Activated T-cell treated with anti-CD3 and anti-CD28 coated beads, Interleukin-2, amount 50 U/mL, for 72 hours (primary cell): ENCODE measurements around the gene DENND1B. TPM values are rescaled to one million over a fixed set of nuclear protein-coding genes. Genes with fewer than 3 reads are reported as not detected.
"Not testable (repeated sequence)": the region's sequence is repeated elsewhere in the genome, so short reads cannot be mapped to it uniquely, and the experiment has no call there.

ENCODE experiments used
- ATAC-seq, 2 donors: fragments of 150-1000 bp; cut with Tn5 transposase; replicated peaks in 1 of 2; 2 replicates each; pipeline ENCODE4 v1.10.0; 2021; ENCODE audit warnings: moderate library complexity in 2 of 2, mild to moderate bottlenecking in 1 of 2
- DNase-seq, 2 donors: peaks; one replicate each; pipeline ENCODE4 v3.0.0; 2021 to 2022; ENCODE audit warnings: mixed read lengths in 1 of 2
- H3K27ac Mint-ChIP-seq: one replicate; pipeline ENCODE4 v1.8.0; 2022; ENCODE audit warnings: mild to moderate bottlenecking, moderate library complexity, mixed read lengths
- H3K27me3 Mint-ChIP-seq: one replicate; pipeline ENCODE4 v1.8.0; 2022; ENCODE audit warnings: low read depth, mixed read lengths
- H3K36me3 Mint-ChIP-seq, 2 donors: one replicate each; pipeline ENCODE4 v1.8.0; 2022; ENCODE audit warnings: mixed read lengths in 2 of 2, mild to moderate bottlenecking in 1 of 2; ENCODE audit not compliant: insufficient read depth in 2 of 2
- H3K4me1 Mint-ChIP-seq: one replicate; pipeline ENCODE4 v1.8.0; 2022; ENCODE audit warnings: low read depth, mixed read lengths
- H3K4me3 Mint-ChIP-seq, 2 donors: one replicate each; pipeline ENCODE4 v1.8.0; 2022; ENCODE audit warnings: mild to moderate bottlenecking in 2 of 2, mixed read lengths in 2 of 2, moderate library complexity in 2 of 2
- H3K9me3 Mint-ChIP-seq, 2 donors: one replicate each; pipeline ENCODE4 v1.8.0; 2022; ENCODE audit warnings: mixed read lengths in 2 of 2
- total RNA-seq, 2 donors: library from RNA; stranded (reverse); gene quantifications; one replicate each; pipeline ENCODE4 v1.2.3, GENCODE V29; 2022

The DENND1B gene
- total RNA-seq, 2 donors from 2014 or later: 17.7 to 19.9 TPM

DNA sequence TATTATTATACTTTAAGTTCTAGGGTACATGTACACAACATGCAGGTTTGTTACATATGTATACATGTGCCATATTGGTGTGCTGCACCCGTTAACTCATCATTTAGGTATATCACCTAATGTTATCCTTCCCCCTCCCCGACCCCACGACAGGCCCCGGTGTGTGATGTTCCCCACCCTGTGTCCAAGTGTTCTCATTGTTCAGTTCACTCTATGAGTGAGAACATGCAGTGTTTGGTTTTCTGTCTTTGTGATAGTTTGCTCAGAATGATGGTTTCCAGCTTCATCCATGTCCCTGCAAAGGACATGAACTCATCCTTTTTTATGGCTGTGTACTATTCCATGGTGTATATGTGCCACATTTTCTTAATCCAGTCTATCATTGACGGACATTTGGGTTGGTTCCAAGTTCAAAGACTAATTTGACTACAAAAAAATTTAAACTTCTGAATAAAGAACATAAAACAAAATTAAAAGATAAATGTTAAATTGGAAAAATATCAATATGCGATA lies 22.6 kb downstream of the DENND1B start:
- not testable (repeated sequence) for H3K9me3 Mint-ChIP-seq, DNase-seq, H3K4me3 Mint-ChIP-seq, ATAC-seq, H3K27me3 Mint-ChIP-seq, H3K27ac Mint-ChIP-seq, H3K36me3 Mint-ChIP-seq
- H3K4me1 Mint-ChIP-seq: peaks cover 22% of the 10 kb centered on the region

DNA sequence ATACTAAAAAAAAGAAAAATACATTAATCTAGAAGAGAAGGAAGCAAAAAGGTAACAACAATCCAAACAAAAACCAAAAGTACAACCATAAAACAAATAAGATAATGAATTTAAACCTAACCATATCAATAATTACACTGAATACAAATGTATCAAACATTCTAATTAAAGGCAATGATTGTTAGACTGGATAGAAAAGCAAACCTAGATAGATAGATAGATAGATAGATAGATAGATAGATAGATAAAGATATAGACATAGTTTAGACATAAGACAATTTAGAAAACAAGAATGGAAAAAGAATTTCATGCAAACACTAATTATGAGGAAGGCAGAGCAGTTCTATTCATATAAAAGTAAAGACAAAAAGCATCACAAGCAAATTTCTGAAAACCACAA lies 24.9 kb downstream of the DENND1B start:
- H3K27me3 Mint-ChIP-seq: no peaks in the 10 kb centered on the region
- peaks cover 27% of the 10 kb centered on the region for H3K4me1 Mint-ChIP-seq
- no peaks in the 10 kb centered on the region for H3K9me3 Mint-ChIP-seq
- no peak overlapping the region for H3K4me3 Mint-ChIP-seq
- no peak overlapping the region for H3K27ac Mint-ChIP-seq
- DNase-seq (no peak), ATAC-seq (no peak)
- peaks cover 3 to 7% of the 10 kb centered on the region in 2 donors for H3K36me3 Mint-ChIP-seq

DNA sequence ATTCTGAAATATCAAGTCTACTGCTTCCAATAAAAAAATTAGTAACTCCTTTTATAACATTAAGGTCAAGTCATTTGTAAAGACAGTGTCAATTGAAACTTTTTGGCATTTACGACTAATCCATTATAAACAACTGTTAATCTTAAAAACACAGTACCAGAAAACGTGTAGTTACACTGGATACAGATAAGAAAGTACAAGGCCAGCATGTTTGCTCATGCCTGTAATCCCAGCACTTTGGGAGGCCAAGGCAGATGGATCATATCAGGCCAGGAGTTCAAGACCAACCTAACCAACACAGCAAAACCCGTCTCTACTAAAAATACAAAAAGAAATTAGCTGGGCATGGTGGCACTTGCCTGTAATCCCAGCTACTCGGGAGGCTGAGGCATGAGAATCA lies 29.4 kb downstream of the DENND1B start:
- ATAC-seq (no peak), DNase-seq (no peak)
- no peak overlapping the region for H3K4me3 Mint-ChIP-seq
- H3K36me3 Mint-ChIP-seq: peaks cover 0 to 7% of the 10 kb centered on the region in 2 donors
- peaks cover 30% of the 10 kb centered on the region for H3K4me1 Mint-ChIP-seq
- H3K9me3 Mint-ChIP-seq: no peaks in the 10 kb centered on the region
- no peaks in the 10 kb centered on the region for H3K27me3 Mint-ChIP-seq
- no peak overlapping the region for H3K27ac Mint-ChIP-seq

DNA sequence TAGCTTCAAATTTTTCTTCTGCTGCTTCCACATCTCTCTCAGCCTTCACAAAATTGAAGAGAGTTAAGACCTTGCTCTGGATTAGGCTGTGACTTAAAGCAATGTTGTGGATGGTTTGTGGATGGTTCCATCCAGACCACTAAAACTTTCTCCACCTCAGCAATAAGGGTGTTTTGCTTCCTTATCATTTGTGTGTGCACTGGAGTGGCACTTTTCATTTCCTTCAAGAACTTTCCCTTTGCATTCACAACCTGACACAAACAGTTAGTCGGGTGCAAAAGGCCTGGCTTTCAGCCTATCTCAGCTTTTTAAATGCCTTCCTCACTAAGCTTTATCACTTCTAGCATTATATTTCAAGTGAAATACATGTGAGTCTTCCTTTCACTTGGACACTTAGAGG lies 30.3 kb downstream of the DENND1B start:
- Mint-ChIP-seq H3K36me3 (peaks cover 0 to 7% of the 10 kb centered on the region in 2 donors), H3K27ac (no peak overlapping the region), H3K4me1 (peaks cover 25% of the 10 kb centered on the region), H3K4me3 (no peak overlapping the region), H3K9me3 (no peaks in the 10 kb centered on the region), H3K27me3 (no peaks in the 10 kb centered on the region)
- ATAC-seq: no peak
- DNase-seq: no peak

DNA sequence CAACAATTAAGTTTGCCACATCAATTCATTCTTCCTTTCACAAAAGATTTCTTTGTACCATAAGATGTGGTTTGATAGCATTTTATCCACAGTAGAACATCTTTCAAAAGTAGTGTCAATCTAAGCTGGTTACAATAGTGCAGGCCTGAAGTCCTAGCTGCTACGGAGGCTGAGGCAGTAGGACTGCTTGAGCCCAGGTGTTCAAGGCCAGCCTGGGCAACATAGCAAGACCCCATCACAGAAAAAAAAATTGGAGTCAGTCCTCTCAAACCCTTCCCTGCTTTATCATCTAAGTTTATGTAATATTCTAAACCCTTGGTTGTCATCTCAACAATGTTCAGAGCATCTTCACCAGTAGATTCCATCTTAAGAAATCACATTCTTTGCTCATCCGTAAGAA lies 31.7 kb downstream of the DENND1B start:
- H3K27ac Mint-ChIP-seq: no peak overlapping the region
- no peak for ATAC-seq
- peaks cover 0 to 7% of the 10 kb centered on the region in 2 donors for H3K36me3 Mint-ChIP-seq
- DNase-seq: no peak
- H3K4me1 Mint-ChIP-seq: peaks cover 23% of the 10 kb centered on the region
- H3K4me3 Mint-ChIP-seq: no peak overlapping the region
- no peaks in the 10 kb centered on the region for H3K27me3 Mint-ChIP-seq
- no peaks in the 10 kb centered on the region for H3K9me3 Mint-ChIP-seq

DNA sequence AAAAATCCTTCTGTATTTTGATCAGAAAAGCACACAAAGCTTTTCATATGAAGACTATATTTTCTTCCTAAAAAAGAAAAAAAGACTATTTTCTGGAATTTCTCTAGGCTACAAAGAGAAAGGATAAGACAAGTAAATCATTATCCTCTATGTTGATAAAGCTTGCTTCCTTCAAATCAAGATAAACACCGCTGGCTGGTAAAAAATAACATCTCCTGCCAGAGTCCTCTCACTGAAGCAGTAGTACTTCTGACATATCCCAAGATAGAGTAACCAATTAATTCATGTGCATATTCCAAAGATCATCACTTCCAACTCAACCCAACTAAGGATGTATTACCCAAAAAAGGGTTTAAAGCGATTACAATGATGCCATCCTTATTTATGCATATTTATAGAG lies 34.3 kb downstream of the DENND1B start:
- Mint-ChIP-seq H3K36me3 (peaks cover 0 to 2% of the 10 kb centered on the region in 2 donors), H3K4me3 (no peak overlapping the region), H3K4me1 (peaks cover 32% of the 10 kb centered on the region), H3K9me3 (peaks cover 0 to 1% of the 10 kb centered on the region in 2 donors), H3K27me3 (no peaks in the 10 kb centered on the region), H3K27ac (no peak overlapping the region)
- DNase-seq (no peak), ATAC-seq (no peak)

DNA sequence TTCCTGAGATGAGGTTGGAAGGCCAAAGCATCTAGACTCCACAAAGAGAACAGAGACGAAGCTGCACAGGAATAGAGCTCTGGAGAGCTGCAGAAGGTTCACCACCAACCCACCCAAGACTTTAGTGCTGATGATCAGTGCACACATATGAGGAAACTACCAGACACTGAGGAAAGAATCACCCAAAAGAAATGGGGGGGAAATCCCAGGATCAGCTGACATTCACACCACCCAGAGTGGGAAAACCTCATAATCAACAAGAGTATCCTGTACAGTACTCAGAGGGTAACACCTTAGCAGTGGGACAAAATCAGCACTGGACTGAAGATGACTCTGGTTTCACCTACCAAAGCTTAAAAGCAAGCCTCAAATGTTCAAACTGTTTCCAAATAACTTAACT lies 36.4 kb downstream of the DENND1B start:
- Mint-ChIP-seq H3K27ac (no peak overlapping the region), H3K27me3 (no peaks in the 10 kb centered on the region), H3K36me3 (peaks cover 0 to 4% of the 10 kb centered on the region in 2 donors), H3K4me3 (no peak overlapping the region), H3K9me3 (peaks cover 0 to 1% of the 10 kb centered on the region in 2 donors), H3K4me1 (peaks cover 24% of the 10 kb centered on the region)
- ATAC-seq (no peak), DNase-seq (no peak)

DNA sequence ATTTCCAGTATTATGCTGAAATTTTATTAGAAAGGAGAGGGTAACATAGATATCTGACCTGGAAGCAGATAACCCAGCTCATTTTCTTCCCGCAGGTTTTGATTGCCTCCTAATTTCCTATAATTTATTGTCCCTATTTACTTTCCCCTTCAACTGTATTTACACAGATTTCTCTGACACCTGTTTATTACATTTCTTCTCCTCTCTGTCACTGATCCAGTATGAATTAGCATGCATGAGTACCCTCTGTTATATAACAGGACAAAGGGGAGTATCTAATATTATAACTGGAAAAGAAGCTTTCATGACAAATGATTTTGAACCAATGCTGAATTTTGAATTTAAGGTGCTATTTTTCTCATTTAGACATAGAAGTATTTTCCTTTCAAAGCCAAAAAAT lies 37.4 kb downstream of the DENND1B start:
- ATAC-seq (no peak), DNase-seq (no peak)
- no peak overlapping the region for H3K4me3 Mint-ChIP-seq
- H3K4me1 Mint-ChIP-seq: peaks cover 24% of the 10 kb centered on the region
- peaks cover 0 to 1% of the 10 kb centered on the region in 2 donors for H3K9me3 Mint-ChIP-seq
- H3K36me3 Mint-ChIP-seq: peaks cover 0 to 4% of the 10 kb centered on the region in 2 donors
- no peaks in the 10 kb centered on the region for H3K27me3 Mint-ChIP-seq
- no peak overlapping the region for H3K27ac Mint-ChIP-seq

DNA sequence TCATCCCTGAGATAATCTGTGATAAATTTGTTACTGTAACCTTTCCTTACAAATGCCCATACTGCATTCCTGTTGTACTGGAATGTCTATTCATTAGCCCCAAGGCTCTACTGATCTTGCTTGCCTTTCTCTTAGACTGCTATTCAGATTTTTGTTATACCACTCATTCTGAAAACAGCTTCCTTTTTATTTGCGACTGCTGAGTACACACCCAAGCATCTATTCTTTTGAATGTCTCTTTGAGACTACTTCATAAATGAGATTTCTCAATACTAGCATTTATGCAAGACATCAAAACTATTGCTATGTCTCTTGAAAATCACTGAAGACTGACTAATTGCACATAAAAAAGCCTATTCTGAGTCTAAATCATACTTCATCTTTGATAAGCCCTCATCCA lies 38.6 kb downstream of the DENND1B start:
- Mint-ChIP-seq H3K4me3 (no peak overlapping the region), H3K36me3 (peaks cover 0 to 4% of the 10 kb centered on the region in 2 donors), H3K9me3 (peaks cover 0 to 1% of the 10 kb centered on the region in 2 donors), H3K27me3 (no peaks in the 10 kb centered on the region), H3K4me1 (peaks cover 24% of the 10 kb centered on the region), H3K27ac (no peak overlapping the region)
- no peak for ATAC-seq
- no peak for DNase-seq

DNA sequence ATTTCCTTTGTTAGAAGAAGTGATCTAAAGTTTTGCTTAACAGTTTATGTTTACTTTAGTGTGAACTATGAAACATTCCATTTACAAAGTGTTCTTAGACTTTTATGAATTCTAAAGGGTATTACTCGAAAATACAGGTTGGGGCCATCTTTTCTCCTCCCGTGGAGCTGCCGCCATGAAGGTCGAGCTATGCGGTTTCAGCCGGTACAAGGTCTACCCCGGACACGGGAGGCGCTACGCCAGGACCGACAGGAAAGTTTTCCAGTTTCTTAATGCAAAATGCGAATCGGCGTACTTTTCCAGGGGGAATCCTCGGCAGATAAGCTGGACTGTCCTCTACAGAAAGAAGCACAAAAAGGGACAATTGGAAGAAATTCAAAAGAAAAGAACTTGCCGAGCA lies 39.8 kb downstream of the DENND1B start:
- ATAC-seq (no peak), DNase-seq (no peak)
- H3K9me3 Mint-ChIP-seq: peaks cover 0 to 1% of the 10 kb centered on the region in 2 donors
- no peak overlapping the region for H3K27ac Mint-ChIP-seq
- no peak overlapping the region for H3K4me3 Mint-ChIP-seq
- H3K4me1 Mint-ChIP-seq: peaks cover 24% of the 10 kb centered on the region
- H3K36me3 Mint-ChIP-seq: peaks cover 4 to 5% of the 10 kb centered on the region in 2 donors
- no peaks in the 10 kb centered on the region for H3K27me3 Mint-ChIP-seq

DNA sequence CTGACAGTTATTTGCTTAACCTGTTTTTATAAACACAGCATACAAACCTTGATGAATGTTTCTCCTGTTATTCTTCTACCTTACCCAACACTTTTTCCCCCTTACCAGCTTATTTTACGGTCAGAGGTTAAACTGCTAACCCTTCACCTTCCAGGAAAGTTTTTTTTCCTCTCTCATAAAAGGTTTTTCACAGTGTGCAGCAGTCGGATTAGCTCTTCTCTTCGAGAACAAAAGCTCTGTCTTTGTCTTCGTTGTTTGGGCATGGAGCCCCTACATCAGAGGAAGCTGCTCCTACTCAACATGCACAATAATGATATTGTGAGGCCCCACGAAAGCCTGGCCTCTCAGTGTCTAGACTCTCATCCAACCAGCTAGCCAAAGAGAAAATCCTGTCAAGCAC lies 42.0 kb downstream of the DENND1B start:
- DNase-seq: no peak
- Mint-ChIP-seq H3K4me1 (peaks cover 10% of the 10 kb centered on the region), H3K4me3 (no peak overlapping the region), H3K27ac (no peak overlapping the region), H3K36me3 (peaks cover 6 to 12% of the 10 kb centered on the region in 2 donors), H3K9me3 (peaks cover 5 to 8% of the 10 kb centered on the region in 2 donors), H3K27me3 (no peaks in the 10 kb centered on the region)
- ATAC-seq: no peak

DNA sequence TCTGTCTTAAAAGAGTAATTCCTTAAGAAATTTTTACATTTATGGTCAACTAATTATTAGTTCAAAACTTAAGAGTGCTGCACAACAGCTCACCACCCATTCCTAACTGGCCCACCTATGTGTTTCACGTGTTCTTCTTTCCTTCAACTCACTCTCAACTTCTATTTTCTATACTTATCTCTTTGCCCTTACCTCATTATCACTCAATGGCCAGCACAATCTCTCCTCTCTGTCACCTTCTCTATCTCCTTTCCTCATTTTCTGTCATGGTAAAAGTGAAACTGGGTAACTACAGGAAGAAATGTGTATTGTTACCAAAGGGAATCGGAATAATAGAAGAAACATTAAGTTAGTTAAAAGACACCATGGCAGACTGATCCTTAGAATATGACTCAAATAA lies 43.1 kb downstream of the DENND1B start:
- ATAC-seq: no peak
- H3K9me3 Mint-ChIP-seq: peaks cover 6 to 10% of the 10 kb centered on the region in 2 donors
- H3K36me3 Mint-ChIP-seq: peaks cover 6 to 20% of the 10 kb centered on the region in 2 donors
- H3K4me3 Mint-ChIP-seq: no peak overlapping the region
- peak overlapping the region; percentile 11 for H3K27ac Mint-ChIP-seq
- DNase-seq: no peak
- H3K4me1 Mint-ChIP-seq: peaks cover 7% of the 10 kb centered on the region
- no peaks in the 10 kb centered on the region for H3K27me3 Mint-ChIP-seq

DNA sequence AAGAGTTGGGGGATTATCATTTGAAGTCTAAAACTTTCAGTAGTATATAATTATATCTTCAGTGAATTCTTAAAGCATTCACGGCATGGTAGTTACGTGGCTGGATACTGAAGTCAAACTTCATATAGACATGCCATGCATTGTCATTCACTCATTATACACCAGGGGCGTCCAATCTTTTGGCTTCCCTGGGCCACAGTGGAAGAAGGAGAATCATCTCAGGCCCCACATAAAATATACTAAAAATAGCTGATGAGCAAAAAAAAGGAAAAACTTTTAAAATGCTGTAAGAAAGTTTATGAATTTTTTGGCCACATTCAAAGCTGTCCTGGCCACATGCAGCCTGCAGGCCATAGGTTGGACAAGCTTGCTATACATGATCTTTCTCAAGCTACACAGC lies 43.8 kb downstream of the DENND1B start:
- Mint-ChIP-seq H3K9me3 (peaks cover 6 to 10% of the 10 kb centered on the region in 2 donors), H3K36me3 (peaks cover 4 to 24% of the 10 kb centered on the region in 2 donors), H3K4me1 (no peaks in the 10 kb centered on the region), H3K27me3 (no peaks in the 10 kb centered on the region), H3K27ac (no peak overlapping the region), H3K4me3 (no peak overlapping the region)
- no peak for ATAC-seq
- no peak for DNase-seq

DNA sequence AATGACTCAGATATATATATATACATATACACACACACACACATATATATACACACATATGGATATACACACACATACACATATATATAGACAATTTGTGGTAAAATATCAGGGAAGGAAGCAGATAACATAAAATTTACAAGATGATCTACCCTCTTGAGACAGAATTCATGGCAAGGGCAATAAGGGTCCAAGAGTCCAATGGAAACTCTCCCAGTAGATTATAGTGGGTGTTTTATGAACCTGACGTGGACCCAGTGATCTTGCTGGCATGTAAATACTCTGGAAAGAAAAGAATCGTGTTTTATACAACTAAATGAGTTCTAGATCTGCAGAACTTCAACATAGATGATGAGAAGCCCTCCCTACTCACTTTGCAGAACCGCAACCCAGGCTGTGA lies 49.3 kb downstream of the DENND1B start:
- H3K27me3 Mint-ChIP-seq: no peaks in the 10 kb centered on the region
- ATAC-seq (no peak), DNase-seq (no peak)
- H3K36me3 Mint-ChIP-seq: peaks cover 11 to 35% of the 10 kb centered on the region in 2 donors
- no peak overlapping the region for H3K4me3 Mint-ChIP-seq
- no peaks in the 10 kb centered on the region for H3K4me1 Mint-ChIP-seq
- H3K9me3 Mint-ChIP-seq: peaks cover 16 to 19% of the 10 kb centered on the region in 2 donors
- no peak overlapping the region for H3K27ac Mint-ChIP-seq
